GM19395 (cell line): ENCODE data around the gene ARAP2.

Experiments used
- ATAC-seq: cut with Tn5 transposase; IDR thresholded peaks from one replicate; pipeline ENCODE4 v1.9.1; 2021; ENCODE audit warnings: mild to moderate bottlenecking, moderate library complexity; ENCODE audit not compliant: unreplicated experiment

The ARAP2 gene

DNA sequence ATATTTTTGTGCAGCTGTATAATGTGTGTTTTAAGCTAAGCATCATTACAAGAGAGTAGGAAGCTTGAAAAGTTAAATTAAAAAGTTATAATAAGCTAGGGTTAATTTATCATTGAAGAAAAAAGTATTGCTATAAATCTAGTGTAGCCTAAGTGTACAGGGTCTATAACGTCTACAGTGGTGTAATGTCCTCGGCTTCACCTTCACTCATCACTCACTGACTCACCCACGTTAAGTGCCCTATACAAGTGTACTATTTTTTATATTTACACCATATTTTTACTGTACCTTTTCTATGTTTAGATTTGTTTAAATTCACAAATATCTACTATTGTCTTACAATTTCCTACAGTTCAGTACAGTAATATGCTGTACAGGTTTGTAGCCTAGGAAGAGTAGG is 23.5 kb downstream of the ARAP2 start:
- no peak for ATAC-seq

DNA sequence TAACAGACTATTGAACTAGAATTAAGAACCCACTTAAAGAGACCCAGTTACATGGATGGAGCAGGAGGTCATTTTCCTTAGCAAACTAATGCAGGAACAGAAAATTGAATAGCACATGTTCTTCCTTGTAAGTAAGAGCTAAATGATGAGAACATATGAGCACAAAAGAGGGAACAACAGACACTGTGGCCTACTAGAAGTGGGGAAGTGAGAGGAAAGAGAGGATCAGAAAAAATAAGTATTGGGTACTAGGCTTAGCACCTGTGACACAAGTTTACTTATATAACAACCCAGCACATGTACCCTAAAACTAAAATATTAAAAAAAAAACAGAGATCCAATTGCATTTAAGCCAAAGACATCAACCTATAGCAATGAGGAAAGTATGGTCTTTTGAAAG is 26.2 kb downstream of the ARAP2 start:
- peak; percentile 77 for ATAC-seq

DNA sequence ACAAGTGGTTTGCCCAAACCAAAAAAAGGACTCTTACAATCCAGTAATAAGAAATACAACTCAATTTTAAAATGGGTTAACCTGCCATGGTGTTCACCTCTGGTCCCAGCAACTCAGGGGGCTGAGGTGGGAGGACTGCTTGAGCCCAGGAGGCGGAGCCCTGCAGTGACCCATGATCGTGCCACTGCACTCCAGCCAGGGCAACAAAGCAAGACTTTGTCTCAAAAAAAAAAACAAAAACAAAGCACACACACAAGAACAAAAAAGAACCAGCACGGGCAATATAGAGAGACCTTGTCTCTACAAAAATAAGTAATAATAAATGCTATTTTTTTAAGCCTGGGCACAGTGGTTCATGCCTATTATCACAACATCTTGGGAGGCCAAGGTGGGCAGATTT is 28.7 kb downstream of the ARAP2 start:
- no peak for ATAC-seq

DNA sequence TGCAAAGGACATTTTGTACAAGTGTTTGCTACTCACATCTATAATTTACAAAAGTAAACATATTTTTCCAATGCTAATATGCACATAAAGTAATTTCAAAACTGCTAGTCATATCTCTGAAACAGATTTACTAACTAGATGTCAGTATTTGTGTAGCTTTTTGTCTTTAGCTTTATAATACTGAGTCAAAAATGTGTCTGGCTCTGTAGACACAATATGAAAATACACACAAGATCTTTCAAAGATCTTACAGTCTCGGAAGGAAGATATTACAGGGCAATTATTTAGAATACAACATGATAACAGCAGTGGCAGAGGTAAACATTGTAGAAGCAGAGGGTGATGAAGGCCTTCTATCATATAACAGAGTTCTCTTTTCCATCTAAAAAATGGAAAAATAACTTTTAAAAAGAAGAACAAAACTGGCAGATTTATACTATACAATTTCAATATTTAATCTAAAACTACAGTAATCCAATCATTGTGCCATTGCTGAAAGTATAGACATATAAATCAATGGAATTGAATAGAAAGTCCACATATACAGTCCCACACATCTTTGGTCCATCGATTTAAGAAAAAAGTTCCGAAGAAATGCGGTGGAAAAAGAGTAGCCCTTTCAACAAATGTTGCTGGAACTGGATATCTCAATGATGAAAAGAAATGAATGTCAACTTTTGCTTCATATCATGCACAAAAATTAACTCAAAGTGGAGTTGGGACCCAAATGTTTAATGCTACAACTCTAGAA is 29.4 kb downstream of the ARAP2 start:
- no peak for ATAC-seq

DNA sequence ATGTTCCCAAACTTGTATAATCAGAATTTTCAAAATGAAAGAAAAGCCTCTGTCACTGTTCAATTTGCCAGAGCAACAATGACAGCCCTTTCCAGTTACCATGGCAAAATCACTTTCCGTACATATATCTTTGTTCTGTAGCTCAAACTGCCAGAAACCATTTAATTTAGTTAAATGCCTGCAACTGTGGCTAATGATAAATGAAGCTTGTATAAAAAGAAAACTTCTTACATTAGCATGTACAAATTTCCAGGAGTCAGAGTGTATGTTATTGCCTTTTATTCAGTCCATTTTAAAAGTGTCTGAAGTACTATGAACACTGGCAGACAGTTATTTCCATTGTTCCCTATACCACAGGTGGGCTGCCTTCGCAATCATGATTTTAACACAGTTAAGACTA is 30.3 kb downstream of the ARAP2 start:
- no peak for ATAC-seq

DNA sequence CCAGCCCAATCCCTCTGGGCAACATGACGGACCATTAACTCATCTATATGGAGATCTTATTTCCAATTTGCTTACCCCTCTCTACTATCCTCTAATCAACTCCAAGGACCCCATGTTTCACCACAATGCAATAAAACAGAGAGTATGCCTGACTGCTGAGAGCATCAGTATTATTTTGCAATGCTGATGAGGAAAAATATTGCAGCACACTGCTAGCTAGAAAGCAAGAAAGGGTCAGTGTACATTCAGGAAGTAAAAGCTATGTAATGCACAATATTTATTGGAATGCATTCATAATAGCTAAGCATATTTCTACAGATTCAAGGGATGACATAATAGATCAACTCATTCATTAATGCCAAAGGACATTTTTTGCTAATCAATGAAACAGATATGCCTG is 33.2 kb downstream of the ARAP2 start:
- ATAC-seq, result no peak

DNA sequence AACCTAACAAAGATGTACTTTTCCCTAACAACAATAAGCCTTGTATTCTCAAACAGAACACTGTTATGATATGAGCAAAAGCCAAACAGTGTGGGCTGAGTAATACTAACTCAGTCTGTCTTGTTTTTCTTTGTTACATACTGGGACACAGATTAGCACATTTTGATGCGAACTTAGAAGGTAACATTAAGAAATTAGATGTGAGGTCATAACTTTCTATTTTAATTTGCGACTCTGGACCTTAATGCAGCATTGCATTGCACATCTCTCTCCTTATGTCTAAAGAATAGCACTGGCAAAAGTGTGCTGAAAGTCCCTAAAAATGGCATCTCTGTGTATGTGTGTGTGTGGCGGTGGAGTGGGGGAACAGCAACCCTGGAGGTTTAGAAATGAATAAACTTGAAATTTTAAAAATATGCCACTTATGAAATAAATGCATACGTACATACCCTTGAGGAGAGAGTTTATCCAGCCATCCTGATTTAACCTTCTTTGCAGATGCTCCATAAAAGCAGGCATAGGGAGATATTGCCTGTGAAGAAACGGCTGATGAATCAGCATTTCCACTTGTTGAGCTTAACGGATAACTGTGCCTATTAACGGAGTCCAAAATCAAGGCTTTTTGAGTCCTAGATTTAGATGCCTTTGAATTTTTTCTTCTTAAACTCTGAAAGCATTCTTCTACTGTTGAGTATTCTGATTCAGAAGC is 34.2 kb downstream of the ARAP2 start:
- peak; percentile 54 for ATAC-seq

DNA sequence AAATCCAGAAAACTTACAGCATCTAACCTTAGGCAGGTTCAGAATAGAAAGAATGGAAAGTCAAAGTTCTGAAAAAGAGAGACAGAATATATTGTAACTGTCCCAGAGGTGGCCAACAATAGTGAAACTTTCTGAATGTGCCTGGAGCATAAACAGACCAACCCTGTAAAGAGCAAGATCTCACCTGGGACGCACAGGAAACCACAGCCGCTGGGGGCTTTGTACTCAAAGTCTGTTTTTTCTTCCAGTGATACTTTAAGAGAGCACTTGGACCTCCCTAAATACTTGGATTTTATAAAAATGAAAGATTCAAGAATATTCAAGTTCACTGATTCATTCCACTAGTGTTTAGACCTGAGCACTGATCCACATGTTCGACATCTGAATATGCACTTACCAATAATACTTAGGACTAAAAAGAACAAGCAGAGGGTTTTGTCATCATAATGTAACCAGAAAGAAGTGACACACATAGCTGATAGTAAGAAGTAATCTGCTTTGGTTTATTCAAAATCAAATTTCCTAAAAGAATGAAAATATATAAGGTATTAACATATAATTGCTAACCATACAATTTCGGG is 35.3 kb downstream of the ARAP2 start:
- ATAC-seq, result peak; percentile 93

DNA sequence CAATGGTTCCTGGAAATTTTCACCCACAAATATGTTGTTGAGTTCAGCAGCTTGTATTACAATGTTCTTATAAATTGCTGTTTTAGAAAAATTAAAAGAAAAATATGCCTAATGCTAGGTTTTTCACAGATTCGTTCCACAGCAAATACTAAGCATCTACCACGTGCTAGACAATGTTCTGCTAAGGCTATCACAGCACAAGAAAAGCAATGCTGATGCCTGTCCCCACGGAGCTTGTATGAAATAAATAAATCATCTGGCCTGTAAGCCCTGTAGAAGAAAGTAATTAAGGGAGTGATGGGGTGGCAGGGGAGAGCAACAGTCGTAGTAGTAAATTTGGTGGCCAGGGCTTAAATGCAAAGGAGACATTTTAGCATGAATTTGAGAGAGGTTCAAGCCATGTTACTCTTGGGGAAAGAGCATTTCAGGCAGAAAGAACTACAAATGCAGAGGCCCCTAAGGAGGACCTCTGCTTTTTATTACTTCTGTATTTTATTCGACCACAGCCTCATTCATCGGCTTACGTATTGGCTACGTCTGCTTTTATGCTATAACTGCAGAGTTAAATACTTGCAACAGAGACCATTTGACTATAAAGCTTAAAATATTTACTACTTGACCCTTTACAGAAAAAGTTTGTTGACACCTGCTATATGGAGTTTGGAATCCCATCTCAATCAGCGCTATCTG is 36.3 kb downstream of the ARAP2 start:
- ATAC-seq, result no peak

DNA sequence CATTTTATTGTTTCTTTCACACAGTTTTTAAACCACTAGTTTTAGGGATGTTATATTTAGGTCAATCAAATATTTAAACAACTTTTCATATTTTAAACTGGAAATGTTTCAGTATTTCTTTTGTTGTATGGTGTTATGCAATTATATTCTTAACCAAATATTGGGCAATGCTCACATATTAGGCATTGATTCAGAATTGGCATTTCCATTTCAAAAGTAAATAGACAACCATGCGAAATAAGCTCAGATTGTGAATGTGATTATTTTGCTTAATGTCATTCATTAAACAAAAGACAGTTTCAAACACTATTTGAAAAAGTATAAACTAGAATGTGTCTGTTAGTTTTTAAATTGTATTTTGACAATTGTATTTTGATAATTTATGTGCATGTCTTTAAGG is 36.9 kb downstream of the ARAP2 start:
- ATAC-seq, result no peak

DNA sequence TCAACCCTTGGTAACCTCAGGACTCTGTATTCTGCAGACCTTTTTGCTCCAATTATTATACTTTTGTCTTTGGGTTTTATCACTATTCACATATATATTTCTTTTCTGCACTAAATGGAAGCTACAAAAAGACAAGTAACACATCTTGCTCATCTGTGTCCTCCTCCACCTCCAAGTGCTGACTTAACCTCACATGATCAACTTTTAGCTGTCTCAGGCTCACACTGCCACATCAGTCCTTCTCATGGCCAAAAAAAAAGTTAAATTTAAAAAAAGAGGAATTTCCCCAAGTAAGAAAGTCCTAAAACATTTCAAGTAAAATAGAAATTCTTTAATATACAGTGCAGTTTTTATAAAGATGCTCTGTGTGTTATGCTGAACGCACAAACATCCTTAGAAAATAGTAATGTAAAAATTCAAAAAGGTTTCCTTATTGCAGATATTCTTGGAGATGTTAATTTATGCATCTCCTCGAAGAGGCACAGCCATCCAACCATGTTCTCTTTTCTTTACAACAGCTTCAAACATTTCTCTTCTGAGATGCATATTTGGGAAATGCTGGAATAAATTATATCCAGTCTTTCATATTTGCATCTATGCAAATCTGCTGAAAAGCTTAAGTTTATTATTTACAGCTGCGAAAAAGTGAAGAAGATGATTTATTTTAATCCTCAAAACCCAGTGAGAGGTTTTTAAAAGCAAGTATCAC is 37.6 kb downstream of the ARAP2 start:
- ATAC-seq, result no peak

DNA sequence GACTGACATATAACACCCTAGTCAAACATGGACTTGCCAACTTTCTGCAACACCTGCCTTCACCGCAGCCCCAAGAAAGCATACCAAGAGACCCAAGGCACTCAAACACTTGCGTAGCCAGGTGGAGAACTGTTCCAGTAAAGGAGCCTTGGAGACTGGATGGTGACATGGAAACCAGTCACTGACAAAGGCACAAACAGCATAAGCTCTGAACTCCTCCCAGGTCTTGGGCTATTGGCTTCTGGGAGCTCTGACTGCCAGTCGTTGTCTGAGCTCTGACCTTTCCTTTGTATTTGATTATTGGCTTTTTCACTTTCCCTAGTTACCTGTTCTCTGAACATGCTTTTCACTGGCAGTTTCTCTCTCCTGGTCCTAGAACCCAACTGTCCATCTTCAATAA is 38.3 kb downstream of the ARAP2 start:
- no peak for ATAC-seq

DNA sequence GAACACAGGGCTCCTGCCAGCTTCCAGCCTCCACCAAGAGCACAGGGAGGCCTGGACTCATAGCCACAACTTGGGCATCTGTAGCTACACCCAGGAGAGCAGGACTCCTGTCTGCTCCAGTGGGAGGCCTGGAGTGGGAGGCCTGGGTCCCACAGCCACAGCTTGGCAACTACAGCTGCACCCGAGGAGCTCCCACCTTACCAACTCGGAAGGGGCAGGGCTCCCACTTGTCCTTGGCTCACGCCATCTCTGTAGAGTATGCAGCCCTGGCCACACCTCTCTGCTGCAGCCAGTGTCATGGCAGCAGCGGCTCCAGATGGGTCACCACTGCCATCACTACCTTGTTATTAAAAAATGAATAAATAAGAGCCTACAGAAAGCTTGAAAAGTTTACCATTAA is 45.5 kb downstream of the ARAP2 start:
- no peak for ATAC-seq

DNA sequence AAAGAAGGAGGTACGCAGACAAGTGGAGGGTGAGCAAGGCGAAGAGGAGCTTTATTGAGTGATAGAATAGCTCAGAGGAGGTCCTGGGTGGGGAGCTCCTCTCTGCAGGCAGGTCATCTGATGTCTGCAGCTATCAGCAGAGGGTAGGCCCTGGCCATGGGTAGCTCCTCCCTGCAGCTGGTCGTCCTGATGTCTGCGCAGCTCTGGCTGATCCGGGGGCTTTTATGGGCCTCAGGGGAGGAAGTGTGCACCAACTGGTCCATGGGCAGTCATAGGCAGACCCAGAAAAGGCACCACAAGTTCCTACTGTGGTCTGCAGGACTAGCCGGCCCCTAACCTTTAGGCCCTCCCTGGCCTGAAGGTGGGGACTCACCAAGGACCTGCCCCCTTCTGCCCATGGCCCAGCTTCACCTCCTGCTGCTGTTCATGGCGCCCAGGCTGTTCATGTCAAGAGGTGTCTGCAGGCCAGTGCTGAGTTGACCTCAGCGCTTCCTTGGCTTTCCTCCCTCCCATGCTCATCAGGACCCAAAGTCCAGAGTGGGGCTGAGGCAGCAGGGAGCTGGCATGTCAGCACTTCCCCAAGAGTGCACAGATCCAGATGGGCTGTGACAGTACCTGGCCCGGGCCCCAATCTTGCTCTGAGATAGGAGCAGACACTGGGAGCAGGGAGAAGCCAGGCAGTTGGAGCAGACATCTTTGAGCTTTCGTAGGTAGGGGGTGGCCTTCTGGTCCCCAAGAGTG is 46.1 kb downstream of the ARAP2 start:
- ATAC-seq, result no peak

DNA sequence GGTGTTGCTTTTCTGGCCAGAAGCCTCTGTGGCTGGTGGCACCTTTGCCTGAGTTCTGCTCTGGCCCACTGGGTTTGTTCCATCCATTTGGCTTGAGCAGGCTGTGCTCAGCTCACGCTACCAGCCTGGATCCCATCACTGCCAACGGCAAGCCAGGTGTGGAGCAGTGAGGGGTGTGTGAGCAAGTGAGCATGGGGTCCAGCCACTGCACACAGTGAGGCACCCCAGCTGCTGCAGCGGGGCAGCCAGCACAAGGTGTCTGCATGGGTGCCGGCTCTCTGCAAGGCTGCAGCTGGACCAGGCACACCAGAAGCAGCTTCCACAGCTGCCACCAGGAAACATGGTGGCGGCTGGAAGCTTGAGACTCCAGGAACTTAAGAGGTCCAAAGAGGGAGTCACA is 46.8 kb downstream of the ARAP2 start:
- no peak for ATAC-seq

DNA sequence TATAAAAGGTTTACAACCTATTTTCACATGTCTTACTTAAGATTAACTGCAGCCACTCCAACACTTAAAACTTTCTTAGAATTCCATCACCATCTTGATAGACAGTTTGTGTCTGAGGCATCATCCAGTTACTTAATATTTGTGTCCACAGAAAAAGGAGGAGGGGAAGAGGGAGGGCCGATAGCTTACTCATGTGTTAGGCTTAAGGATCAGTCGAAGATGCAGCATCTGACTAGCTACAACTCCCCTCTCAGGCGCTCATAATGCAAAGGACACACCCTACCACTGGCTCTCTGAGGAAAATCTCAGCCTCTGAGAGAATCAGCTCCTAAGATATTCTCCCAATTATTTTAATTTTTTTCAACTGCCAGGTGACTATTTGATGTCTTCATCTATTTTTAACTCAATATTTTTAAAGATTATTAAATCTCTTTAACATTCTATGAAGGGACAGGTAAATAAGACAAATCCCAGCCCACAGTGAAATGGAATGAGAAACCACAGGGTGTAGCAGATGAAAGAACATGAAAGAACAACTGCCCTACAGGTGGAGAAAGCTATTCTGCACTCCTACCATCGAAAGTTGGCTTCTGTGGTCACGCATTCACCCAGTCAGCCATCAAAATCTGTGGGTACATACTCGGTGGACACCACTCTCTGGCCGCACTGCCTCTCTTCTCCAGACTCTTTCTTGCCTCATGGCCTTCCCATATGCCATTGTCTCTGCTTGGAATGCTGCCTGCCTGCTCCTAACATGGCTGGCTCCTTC is 48.0 kb downstream of the ARAP2 start:
- no peak for ATAC-seq

DNA sequence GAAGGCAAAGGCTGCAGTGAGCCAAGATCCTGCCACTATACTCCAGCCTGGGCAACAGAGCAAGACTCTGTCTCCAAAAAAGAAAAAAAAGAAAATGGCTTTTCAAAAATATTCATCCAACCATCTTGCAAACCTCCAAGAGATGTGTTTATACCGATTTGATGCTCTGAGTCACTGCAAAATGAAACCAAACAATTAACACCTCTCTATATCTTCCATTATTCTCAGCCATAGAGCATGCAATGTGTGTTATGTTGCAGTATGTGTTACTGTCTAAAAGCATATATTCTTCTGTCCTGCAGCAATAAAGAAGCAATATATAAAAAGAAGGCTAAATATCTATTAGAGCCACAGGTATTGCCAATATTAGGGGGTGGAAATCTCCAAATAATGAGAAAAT is 51.4 kb downstream of the ARAP2 start:
- no peak for ATAC-seq

DNA sequence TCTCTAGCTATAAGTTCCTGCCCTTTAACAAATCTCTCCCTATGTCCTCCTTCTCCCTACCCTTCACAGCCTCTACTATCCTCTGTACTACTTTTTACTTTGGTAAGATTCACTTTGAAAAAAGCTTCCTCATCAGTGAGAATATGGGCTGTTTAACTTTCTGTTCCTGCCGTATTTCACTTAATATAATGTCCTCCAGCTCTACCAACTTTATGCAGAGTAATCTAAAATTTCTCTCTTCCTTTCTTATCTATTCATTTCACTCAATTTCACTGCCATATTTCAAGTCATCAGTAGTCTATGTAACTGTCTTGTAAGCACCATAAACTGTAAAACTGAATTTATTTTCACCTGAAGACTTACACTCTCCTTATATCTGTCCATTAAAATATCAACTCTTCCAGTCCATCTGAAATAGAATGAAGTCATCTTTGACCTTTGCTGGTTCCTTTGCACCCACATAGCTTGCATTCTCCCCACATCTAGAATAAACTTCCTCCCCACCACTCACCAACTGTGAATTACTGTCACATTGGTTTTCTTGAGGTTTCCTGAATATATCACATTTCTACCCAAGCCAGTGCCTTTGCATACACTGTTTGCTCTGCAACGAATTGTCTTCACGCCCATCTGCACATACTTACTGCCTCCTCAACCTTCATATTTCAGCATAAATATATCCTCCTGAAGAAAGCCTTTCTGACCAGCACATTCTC is 54.6 kb downstream of the ARAP2 start:
- ATAC-seq, result peak; percentile 67

DNA sequence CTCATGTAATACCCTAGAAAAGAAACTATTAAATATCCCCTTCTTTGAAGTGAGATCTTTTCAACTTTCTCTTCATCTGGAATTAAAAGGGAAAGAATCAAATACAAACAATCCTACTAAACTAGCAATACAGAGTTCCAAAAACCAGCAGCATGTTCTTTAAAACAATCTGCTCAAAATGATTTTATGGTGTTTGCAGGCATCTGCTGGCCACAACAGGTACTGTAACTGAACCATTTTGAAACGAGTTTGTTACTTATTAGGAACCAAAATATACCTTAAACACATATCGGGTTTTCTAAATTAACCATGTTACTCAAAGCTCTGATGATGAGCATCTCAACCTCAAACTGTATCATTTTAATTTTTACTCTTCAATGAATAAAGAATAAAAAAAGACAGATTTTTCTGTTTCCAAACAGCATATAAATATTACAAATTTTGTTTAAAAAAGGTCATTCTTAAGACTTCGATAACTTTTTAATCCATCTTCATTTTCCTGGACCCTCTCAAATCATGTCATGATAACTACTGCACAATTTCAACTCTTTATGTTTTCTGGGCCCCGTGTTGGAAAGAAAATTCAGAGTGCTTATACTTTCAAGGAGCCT is 56.5 kb downstream of the ARAP2 start:
- no peak for ATAC-seq
